IMR-90 (cell line): ENCODE data around the gene GNA14. TPM values are rescaled to one million over a fixed set of nuclear protein-coding genes. Genes with fewer than 3 reads are reported as not detected.

Experiments
- ATAC-seq: fragments of 200-7000 bp; cut with Tn5 transposase; 2 replicates; pipeline ENCODE4 v1.9.1; 2020; ENCODE audit warnings: low read depth, mild to moderate bottlenecking, moderate library complexity
- BruUV-seq: library from RNA; stranded (reverse); fragments of 400-500 nt; replicated peaks from 2 replicates; lab custom pipeline; 2021; lab: Mats Ljungman, UMichigan
- CTCF ChIA-PET: fragments of 300-600 bp; formaldehyde crosslinking; extraction: SDS; loops from one replicate; lab custom pipeline; 2021; ENCODE audit warnings: antibody characterized with exemption; lab: Yijun Ruan, JAX
- POLR2A ChIA-PET: fragments of 300-600 bp; sonication (Branson Sonifier 250); formaldehyde crosslinking; loops from one replicate; lab custom pipeline; 2022; ENCODE audit warnings: antibody characterized with exemption; ENCODE audit not compliant: unreplicated experiment; lab: Charles Lee
- DNase-seq: peaks from one replicate; pipeline ENCODE4 v3.0.0; 2013
- H2AFZ ChIP-seq: replicated peaks from 2 replicates; pipeline ENCODE3; 2013; ENCODE audit warnings: low read length, mild to moderate bottlenecking; ENCODE audit not compliant: poor library complexity
- H2AK5ac ChIP-seq: 2 replicates; pipeline ENCODE4 v1.6.1; 2013; ENCODE audit warnings: low read depth, low read length, inconsistent platforms
- H2AK9ac ChIP-seq: replicated peaks from 2 replicates; pipeline ENCODE3; 2013; ENCODE audit warnings: mild to moderate bottlenecking, low read depth, low read length, moderate library complexity; ENCODE audit not compliant: poor library complexity
- H2BK120ac ChIP-seq: 2 replicates; pipeline ENCODE4 v1.6.1; 2013; ENCODE audit warnings: low read depth, low read length, inconsistent platforms
- H2BK15ac ChIP-seq: 3 replicates; pipeline ENCODE4 v1.6.1; 2013; ENCODE audit warnings: low read depth, low read length, inconsistent platforms
- H2BK20ac ChIP-seq: 2 replicates; pipeline ENCODE4 v1.6.1; 2013; ENCODE audit warnings: low read depth, mild to moderate bottlenecking, inconsistent platforms, low read length, moderate library complexity
- H2BK5ac ChIP-seq: 2 replicates; pipeline ENCODE4 v1.6.1; 2013; ENCODE audit warnings: mild to moderate bottlenecking, low read depth, low read length, inconsistent platforms; ENCODE audit not compliant: poor library complexity, severe bottlenecking
- H3K14ac ChIP-seq: replicated peaks from 2 replicates; pipeline ENCODE4 v1.6.1; 2013; ENCODE audit warnings: low read depth, low read length, inconsistent platforms
- H3K18ac ChIP-seq: 2 replicates; pipeline ENCODE4 v1.6.1; 2013; ENCODE audit warnings: low read depth, low read length, control low read depth
- H3K23ac ChIP-seq: 2 replicates; pipeline ENCODE4 v1.6.1; 2013; ENCODE audit warnings: low read depth, low read length, inconsistent platforms
- H3K27ac ChIP-seq: 2 replicates; pipeline ENCODE4 v1.5.1; 2013; ENCODE audit warnings: mild to moderate bottlenecking, control low read depth, low read length; ENCODE audit not compliant: insufficient read depth
- H3K27me3 ChIP-seq: 2 replicates; pipeline ENCODE4 v1.6.1; 2013; ENCODE audit warnings: low read length; ENCODE audit not compliant: control insufficient read depth, insufficient read depth
- H3K36me3 ChIP-seq: 2 replicates; pipeline ENCODE4 v1.6.1; 2013; ENCODE audit warnings: low read length, mixed read lengths; ENCODE audit not compliant: control insufficient read depth, insufficient read depth
- H3K4ac ChIP-seq: 2 replicates; pipeline ENCODE4 v1.6.1; 2013; ENCODE audit warnings: low read depth, low read length, inconsistent platforms
- H3K4me1 ChIP-seq: 2 replicates; pipeline ENCODE4 v1.6.1; 2013; ENCODE audit warnings: low read length, mixed read lengths; ENCODE audit not compliant: control insufficient read depth, insufficient read depth
- H3K4me2 ChIP-seq: 2 replicates; pipeline ENCODE4 v1.6.1; 2013; ENCODE audit warnings: low read depth, mild to moderate bottlenecking, control low read depth, low read length, moderate library complexity
- H3K4me3 ChIP-seq: 2 replicates; pipeline ENCODE4 v1.5.1; 2013; ENCODE audit warnings: low read depth, mild to moderate bottlenecking, control low read depth, low read length, moderate library complexity; ENCODE audit not compliant: insufficient read depth
- H3K56ac ChIP-seq: 2 replicates; pipeline ENCODE4 v1.6.1; 2013; ENCODE audit warnings: low read length, inconsistent platforms; ENCODE audit not compliant: insufficient read depth; ENCODE audit errors: extremely low read depth
- H3K79me1 ChIP-seq, 2 experiments: 2 replicates each; pipeline ENCODE4 v1.6.1; 2013; ENCODE audit warnings: low read length in 2 of 2, inconsistent platforms in 1 of 2, low read depth in 1 of 2
- H3K9ac ChIP-seq: 2 replicates; pipeline ENCODE4 v1.6.1; 2013; ENCODE audit warnings: low read depth, low read length, control low read depth
- H3K9me1 ChIP-seq: 2 replicates; pipeline ENCODE4 v1.6.1; 2013; ENCODE audit warnings: low read length, inconsistent platforms; ENCODE audit not compliant: insufficient read depth
- H3K9me3 ChIP-seq: 2 replicates; pipeline ENCODE4 v1.6.1; 2013; ENCODE audit warnings: low read length; ENCODE audit not compliant: control insufficient read depth, insufficient read depth
- H4K20me1 ChIP-seq: 2 replicates; pipeline ENCODE4 v1.6.1; 2013; ENCODE audit warnings: low read length, inconsistent platforms; ENCODE audit not compliant: insufficient read depth
- H4K5ac ChIP-seq: 2 replicates; pipeline ENCODE4 v1.6.1; 2013; ENCODE audit warnings: mild to moderate bottlenecking, low read depth, low read length, control low read depth
- H4K8ac ChIP-seq, 2 experiments: 2 replicates each; pipeline ENCODE4 v1.6.1; 2013; ENCODE audit warnings: low read depth in 2 of 2, low read length in 2 of 2, control low read depth in 1 of 2, inconsistent platforms in 1 of 2
- H4K91ac ChIP-seq: 2 replicates; pipeline ENCODE4 v1.6.1; 2013; ENCODE audit warnings: low read depth, low read length, inconsistent platforms; ENCODE audit not compliant: insufficient read depth
- CTCF ChIP-seq: conservative IDR thresholded peaks from 2 replicates; pipeline ENCODE4 v1.5.1; 2012; ENCODE audit warnings: mild to moderate bottlenecking, low read depth, low read length, improper control_type of control experiment
- MXI1 ChIP-seq: IDR thresholded peaks from 2 replicates; pipeline ENCODE4 v1.6.1; 2012; ENCODE audit warnings: low read depth, mild to moderate bottlenecking, low read length, moderate library complexity, borderline replicate concordance
- NFE2L2 ChIP-seq: fragments of 150-350 bp; IDR thresholded peaks from 2 replicates; pipeline ENCODE4 v1.6.1; 2016; ENCODE audit warnings: low read depth, mild to moderate bottlenecking, low read length
- POLR2A ChIP-seq: IDR thresholded peaks from 2 replicates; pipeline ENCODE4 v1.6.1; 2012; ENCODE audit warnings: mild to moderate bottlenecking, low read depth, low read length
- RAD21 ChIP-seq: IDR thresholded peaks from 2 replicates; pipeline ENCODE4 v1.6.1; 2012; ENCODE audit warnings: low read length, improper control_type of control experiment
- SMC3 ChIP-seq: fragments of 150-350 bp; IDR thresholded peaks from 2 replicates; pipeline ENCODE4 v1.6.1; 2016; ENCODE audit warnings: low read depth, mild to moderate bottlenecking, antibody characterized with exemption, low read length, moderate library complexity
- USF2 ChIP-seq: fragments of 150-350 bp; IDR thresholded peaks from 2 replicates; pipeline ENCODE4 v1.6.1; 2017; ENCODE audit warnings: mild to moderate bottlenecking, antibody characterized with exemption, low read length, low read depth
- WGBS, 2 experiments: methylation state at CpG; one replicate each; pipeline versions ENCODE4 v1.1.5 to v1.1.7; 2013; ENCODE audit warnings: missing lambda C conversion rate in 2 of 2; ENCODE audit not compliant: insufficient read length in 1 of 2; ENCODE audit errors: extremely low coverage in 2 of 2; 5-methylcytosine and 5-hydroxymethylcytosine counted together
- dilution Hi-C: fragments of 300-500 bp; cut with HindIII; formaldehyde crosslinking; loops from one replicate; pipeline ENCODE4 v1.14.3; 2018; ENCODE audit warnings: low sequenced_read_pairs; ENCODE audit not compliant: unreplicated experiment
- in situ Hi-C: fragments of 300-500 bp; cut with MboI; formaldehyde crosslinking; loops from 3 replicates; pipeline ENCODE4 v1.14.3; 2019; ENCODE audit warnings: low sequenced_read_pairs, inconsistent platforms, mixed read lengths
- intact Hi-C: fragments of 100-400 bp; cut with micrococcal nuclease; formaldehyde crosslinking; loops from 2 replicates; pipeline ENCODE4 v1.10.0; 2022
- polyA plus RNA-seq, 3 experiments: library from polyadenylated mRNA; depleted of rRNA; stranded (reverse); fragments of >200 nt; gene quantifications; 2 replicates each; pipeline ENCODE4 v1.2.3, GENCODE V29; 2012; ENCODE audit warnings: low replicate concordance in 1 of 3
- total RNA-seq: library from RNA; depleted of rRNA; stranded (reverse); fragments of >200 nt; gene quantifications from 2 replicates; pipeline ENCODE4 v1.2.3, GENCODE V29; 2012

Gene GNA14
- total and polyA plus RNA-seq, 2 of the 4 experiments (the other 2 are of a cell fraction): under 0.01 to 0.03 TPM

GRCh38 chr9:77457916-77458592 is 190.1 kb downstream of the GNA14 start:
- POLR2A ChIA-PET: no interaction called here
- no peaks in the 10 kb centered on the region for H3K79me1 ChIP-seq
- dilution Hi-C loops: no loop called here
- ATAC-seq (peak; percentile 84), DNase-seq (peak; percentile 60)
- no peak overlapping the region for H4K91ac ChIP-seq
- H3K4me1 ChIP-seq: no peaks in the 10 kb centered on the region
- no peaks in the 10 kb centered on the region for H3K36me3 ChIP-seq
- H3K9me3 ChIP-seq: peaks cover 2% of the 10 kb centered on the region; the same call in 1 of the 2 replicates
- no peak overlapping the region for H2AK5ac ChIP-seq
- no peak overlapping the region for H3K4me2 ChIP-seq
- in situ Hi-C loops: no loop called here
- no peak overlapping the region for H3K14ac ChIP-seq
- H2BK5ac ChIP-seq: no peak overlapping the region
- no peak overlapping the region for H4K5ac ChIP-seq
- H4K20me1 ChIP-seq: no peaks in the 10 kb centered on the region
- H3K18ac ChIP-seq: no peak overlapping the region
- H3K4ac ChIP-seq: no peak overlapping the region
- 100% methylated on average over 1 of the region's 15 CpGs; no CpG with 5 or more reads in 1 of the 2 experiments for WGBS, 2 experiments
- no peak overlapping the region for H4K8ac ChIP-seq
- H3K23ac ChIP-seq: no peak overlapping the region
- H2BK20ac ChIP-seq: no peak overlapping the region
- H3K4me3 ChIP-seq: no peak overlapping the region
- peak overlapping the region; percentile 55 for H2AFZ ChIP-seq
- no peak overlapping the region for H3K56ac ChIP-seq
- H3K9ac ChIP-seq: no peak overlapping the region
- no peaks in the 10 kb centered on the region for H3K27me3 ChIP-seq
- H2BK15ac ChIP-seq: no peak overlapping the region
- H3K27ac ChIP-seq: no peak overlapping the region
- no peaks in the 10 kb centered on the region for H3K9me1 ChIP-seq
- CTCF ChIA-PET: interaction anchor here (0.6 to 3.4 kb wide), 17 partner anchors 8 to 1716 kb away, joined by 3 to 25 read pairs (median 5); no protein-coding TSS in a partner anchor
- TF ChIP-seq SMC3 (peak; percentile 36; the same call in 1 of the 2 replicates), USF2 (no peak), POLR2A (no peak), MXI1 (no peak), RAD21 (peak; percentile 55), CTCF (peak; percentile 68), NFE2L2 (no peak)
- H2BK120ac ChIP-seq: no peak overlapping the region
- no peak overlapping the region for H2AK9ac ChIP-seq
- no TSS peak for BruUV-seq
- intact Hi-C loops: loop anchor here (1.0 to 10.0 kb wide), 4 partner anchors 281 to 777 kb away; partner anchors contain the start of genes CEP78 and VPS13A
